ENCODE results near the gene KRTAP1-5. TPM values are rescaled to one million over a fixed set of nuclear protein-coding genes. Genes with fewer than 3 reads are reported as not detected.

KRTAP1-5 gene
- total and polyA plus RNA-seq, 4 donors, result not detected

GRCh38 chr17:41008811-41009210, 18.2 kb downstream of the KRTAP1-5 start, which contains the start of gene KRTAP3-1:
Gene KRTAP3-1, minus strand, starts transcription at chr17:41009128. Its CDS starts 54 bp downstream, at chr17:41009074.
- no peaks in the 10 kb centered on the region for H3K9me3 ChIP-seq (ENCODE audit: control insufficient read depth in 4 of 4, low read length in 3 of 4)
- H3K4me3 ChIP-seq (ENCODE audit: low read depth in 1 of 3, low read length in 3 of 3), result no peak within 1 kb of the TSS
- H3K36me3 ChIP-seq (ENCODE audit: control insufficient read depth in 4 of 4, insufficient read depth in 3 of 4, low read depth in 1 of 4, low read length in 3 of 4), result no peaks in the 10 kb centered on the region
- H3K27ac ChIP-seq (ENCODE audit: low read depth in 1 of 2, low read length in 2 of 2), result no peak within 1 kb of the TSS
- peaks cover 0 to 3% (median 0%) of the 10 kb centered on the region in 4 donors for H3K27me3 ChIP-seq (ENCODE audit: control insufficient read depth in 4 of 4, insufficient read depth in 4 of 4, low read length in 3 of 4)
- 77% methylated on average over 8 of the region's 8 CpGs for WGBS
- H3K4me1 ChIP-seq (ENCODE audit: control insufficient read depth in 4 of 4, insufficient read depth in 4 of 4, low read length in 3 of 4), result no peaks in the 10 kb centered on the region
- no peak within 1 kb of the TSS for H3K9ac ChIP-seq (ENCODE audit: low read depth in 1 of 2, low read length in 2 of 2)
- TF ChIP-seq GABPA (IDR thresholded peaks at IDR 0.05 in 1 of 2, conservative IDR thresholded peaks at IDR 0.05 in 1 of 2) (no peak), TAF1 (conservative IDR thresholded peaks at IDR 0.05) (no peak), FOXA2 (IDR thresholded peaks at IDR 0.05) (no peak), CTCF (IDR thresholded peaks at IDR 0.05; ENCODE audit: low read depth, low read length, missing input control) (no peak), RAD21 (IDR thresholded peaks at IDR 0.05) (no peak), FOXA1 (IDR thresholded peaks at IDR 0.05) (no peak), RXRA (IDR thresholded peaks at IDR 0.05) (no peak), HNF4A (conservative IDR thresholded peaks at IDR 0.05) (no peak), SP1 (IDR thresholded peaks at IDR 0.05) (no peak), JUND (IDR thresholded peaks at IDR 0.05) (no peak), YY1 (IDR thresholded peaks at IDR 0.05) (no peak), NR2F2 (IDR thresholded peaks at IDR 0.05) (no peak), MAX (IDR thresholded peaks at IDR 0.05) (no peak), HNF4G (IDR thresholded peaks at IDR 0.05) (no peak), ZBTB33 (IDR thresholded peaks at IDR 0.05) (no peak), EGR1 (IDR thresholded peaks at IDR 0.05; ENCODE audit: low read depth in 2 of 2) (no peak)
- TF ChIP-seq, protein P1, sequence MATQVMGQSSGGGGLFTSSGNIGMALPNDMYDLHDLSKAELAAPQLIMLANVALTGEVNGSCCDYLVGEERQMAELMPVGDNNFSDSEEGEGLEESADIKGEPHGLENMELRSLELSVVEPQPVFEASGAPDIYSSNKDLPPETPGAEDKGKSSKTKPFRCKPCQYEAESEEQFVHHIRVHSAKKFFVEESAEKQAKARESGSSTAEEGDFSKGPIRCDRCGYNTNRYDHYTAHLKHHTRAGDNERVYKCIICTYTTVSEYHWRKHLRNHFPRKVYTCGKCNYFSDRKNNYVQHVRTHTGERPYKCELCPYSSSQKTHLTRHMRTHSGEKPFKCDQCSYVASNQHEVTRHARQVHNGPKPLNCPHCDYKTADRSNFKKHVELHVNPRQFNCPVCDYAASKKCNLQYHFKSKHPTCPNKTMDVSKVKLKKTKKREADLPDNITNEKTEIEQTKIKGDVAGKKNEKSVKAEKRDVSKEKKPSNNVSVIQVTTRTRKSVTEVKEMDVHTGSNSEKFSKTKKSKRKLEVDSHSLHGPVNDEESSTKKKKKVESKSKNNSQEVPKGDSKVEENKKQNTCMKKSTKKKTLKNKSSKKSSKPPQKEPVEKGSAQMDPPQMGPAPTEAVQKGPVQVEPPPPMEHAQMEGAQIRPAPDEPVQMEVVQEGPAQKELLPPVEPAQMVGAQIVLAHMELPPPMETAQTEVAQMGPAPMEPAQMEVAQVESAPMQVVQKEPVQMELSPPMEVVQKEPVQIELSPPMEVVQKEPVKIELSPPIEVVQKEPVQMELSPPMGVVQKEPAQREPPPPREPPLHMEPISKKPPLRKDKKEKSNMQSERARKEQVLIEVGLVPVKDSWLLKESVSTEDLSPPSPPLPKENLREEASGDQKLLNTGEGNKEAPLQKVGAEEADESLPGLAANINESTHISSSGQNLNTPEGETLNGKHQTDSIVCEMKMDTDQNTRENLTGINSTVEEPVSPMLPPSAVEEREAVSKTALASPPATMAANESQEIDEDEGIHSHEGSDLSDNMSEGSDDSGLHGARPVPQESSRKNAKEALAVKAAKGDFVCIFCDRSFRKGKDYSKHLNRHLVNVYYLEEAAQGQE (IDR thresholded peaks at IDR 0.05), result no peak
- DNase-seq (ENCODE audit: low spot score), result no peak

DNA sequence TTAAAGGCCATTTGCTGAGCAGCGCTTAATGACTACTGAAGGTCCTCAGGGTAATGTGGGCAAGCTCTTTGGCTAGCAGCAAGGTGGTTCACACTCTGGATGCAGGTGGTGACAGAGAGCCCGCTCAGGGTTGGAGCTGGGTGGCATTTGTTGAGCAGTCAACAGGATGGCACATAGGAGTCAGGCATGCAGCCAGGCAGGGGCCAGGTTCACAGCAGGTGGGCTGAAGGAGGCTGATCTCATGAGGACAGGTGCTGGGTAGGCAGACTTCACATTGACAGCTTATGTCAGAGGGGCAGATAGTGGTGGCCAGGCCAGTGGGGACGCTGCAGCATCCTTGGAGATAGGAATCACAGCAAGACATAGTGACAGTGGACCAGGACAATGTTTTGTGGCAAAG, 22.6 kb downstream of the KRTAP1-5 start:
- Histone ChIP-seq H3K9ac (ENCODE audit: low read depth in 1 of 2, low read length in 2 of 2) (no peak overlapping the region), H3K27ac (ENCODE audit: low read depth in 1 of 2, low read length in 2 of 2) (no peak overlapping the region), H3K27me3 (ENCODE audit: control insufficient read depth in 4 of 4, insufficient read depth in 4 of 4, low read length in 3 of 4) (peaks cover 0 to 3% (median 0%) of the 10 kb centered on the region in 4 donors), H3K9me3 (ENCODE audit: control insufficient read depth in 4 of 4, low read length in 3 of 4) (no peaks in the 10 kb centered on the region), H3K4me1 (ENCODE audit: control insufficient read depth in 4 of 4, insufficient read depth in 4 of 4, low read length in 3 of 4) (no peaks in the 10 kb centered on the region), H3K36me3 (ENCODE audit: control insufficient read depth in 4 of 4, insufficient read depth in 3 of 4, low read depth in 1 of 4, low read length in 3 of 4) (no peaks in the 10 kb centered on the region), H3K4me3 (ENCODE audit: low read depth in 1 of 3, low read length in 3 of 3) (no peak overlapping the region)
- no peak for DNase-seq (ENCODE audit: low spot score)
- 85% methylated on average over 3 of the region's 3 CpGs for WGBS
- TF ChIP-seq RAD21 (IDR thresholded peaks at IDR 0.05) (no peak), EGR1 (IDR thresholded peaks at IDR 0.05; ENCODE audit: low read depth in 2 of 2) (no peak), FOXA1 (IDR thresholded peaks at IDR 0.05) (no peak), HNF4A (conservative IDR thresholded peaks at IDR 0.05) (no peak), FOXA2 (IDR thresholded peaks at IDR 0.05) (no peak), SP1 (IDR thresholded peaks at IDR 0.05) (no peak), MAX (IDR thresholded peaks at IDR 0.05) (no peak), YY1 (IDR thresholded peaks at IDR 0.05) (no peak), GABPA (IDR thresholded peaks at IDR 0.05 in 1 of 2, conservative IDR thresholded peaks at IDR 0.05 in 1 of 2) (no peak), RXRA (IDR thresholded peaks at IDR 0.05) (no peak), HNF4G (IDR thresholded peaks at IDR 0.05) (no peak), CTCF (IDR thresholded peaks at IDR 0.05; ENCODE audit: low read depth, low read length, missing input control) (no peak), ZBTB33 (IDR thresholded peaks at IDR 0.05) (no peak), ATF3 (IDR thresholded peaks at IDR 0.05) (no peak), JUND (IDR thresholded peaks at IDR 0.05) (no peak), TAF1 (conservative IDR thresholded peaks at IDR 0.05) (no peak)

Measured in liver (tissue), 9 donors.